ENCODE results near the gene ZNF648.

- TF ChIP-seq, protein P1, sequence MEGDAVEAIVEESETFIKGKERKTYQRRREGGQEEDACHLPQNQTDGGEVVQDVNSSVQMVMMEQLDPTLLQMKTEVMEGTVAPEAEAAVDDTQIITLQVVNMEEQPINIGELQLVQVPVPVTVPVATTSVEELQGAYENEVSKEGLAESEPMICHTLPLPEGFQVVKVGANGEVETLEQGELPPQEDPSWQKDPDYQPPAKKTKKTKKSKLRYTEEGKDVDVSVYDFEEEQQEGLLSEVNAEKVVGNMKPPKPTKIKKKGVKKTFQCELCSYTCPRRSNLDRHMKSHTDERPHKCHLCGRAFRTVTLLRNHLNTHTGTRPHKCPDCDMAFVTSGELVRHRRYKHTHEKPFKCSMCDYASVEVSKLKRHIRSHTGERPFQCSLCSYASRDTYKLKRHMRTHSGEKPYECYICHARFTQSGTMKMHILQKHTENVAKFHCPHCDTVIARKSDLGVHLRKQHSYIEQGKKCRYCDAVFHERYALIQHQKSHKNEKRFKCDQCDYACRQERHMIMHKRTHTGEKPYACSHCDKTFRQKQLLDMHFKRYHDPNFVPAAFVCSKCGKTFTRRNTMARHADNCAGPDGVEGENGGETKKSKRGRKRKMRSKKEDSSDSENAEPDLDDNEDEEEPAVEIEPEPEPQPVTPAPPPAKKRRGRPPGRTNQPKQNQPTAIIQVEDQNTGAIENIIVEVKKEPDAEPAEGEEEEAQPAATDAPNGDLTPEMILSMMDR (IDR thresholded peaks at IDR 0.05) = no peak
- no peak for TF ChIP-seq EZH2 (IDR thresholded peaks at IDR 0.05)
Observed at GRCh38 chr1:182092336-182092735, 30.8 kb upstream of the ZNF648 start.
